Tibial artery (tissue), 4 donors: ENCODE data around the gene PPP1R13L.
A peak's percentile ranks its signal among the peaks of the same experiment; 100 is the strongest.
"Not testable (repeated sequence)": the region's sequence is repeated elsewhere in the genome, so short reads cannot be mapped to it uniquely, and the experiment has no call there.

Experiments
- DNase-seq, 2 donors: peaks; one replicate each; pipeline ENCODE4 v3.0.0-alpha.2; 2019
- H3K27ac ChIP-seq, 2 donors: fragments of 200-600 bp; sonication (generic) in 1 of 2; 1 replicate in 1 of 2; 2 replicates in 1 of 2; pipeline ENCODE4 v1.5.1; 2018 to 2019; ENCODE audit warnings: mild to moderate bottlenecking in 1 of 2
- H3K27me3 ChIP-seq, 2 donors: fragments of 200-600 bp; sonication (generic) in 1 of 2; one replicate each; pipeline versions ENCODE4 v1.5.1 to v1.6.0; 2016 to 2019
- H3K36me3 ChIP-seq, 3 donors: fragments of 200-600 bp; sonication (generic) in 2 of 3; one replicate each; pipeline ENCODE4 v1.5.1; 2016 to 2019; ENCODE audit warnings: mild to moderate bottlenecking in 2 of 3
- H3K4me1 ChIP-seq, 4 donors: fragments of 200-600 bp; sonication (generic) in 2 of 4; 1 replicate in 3 of 4; 2 replicates in 1 of 4; pipeline ENCODE4 v1.5.1; 2016 to 2019
- H3K4me3 ChIP-seq, 2 donors: fragments of 200-600 bp; sonication (generic) in 1 of 2; 1 replicate in 1 of 2; 2 replicates in 1 of 2; pipeline ENCODE4 v1.5.1; 2018 to 2019; ENCODE audit warnings: mild to moderate bottlenecking in 2 of 2
- H3K9me3 ChIP-seq, 3 donors: fragments of 200-600 bp; sonication (generic) in 1 of 3; one replicate each; pipeline ENCODE4 v1.5.1; 2016 to 2019
- CTCF ChIP-seq, 2 experiments: fragments of 200-600 bp in 1 of 2; fragments of 450-650 bp in 1 of 2; IDR thresholded peaks; one replicate each; pipeline ENCODE4 v1.5.1; 2017 to 2019; ENCODE audit warnings: antibody characterized with exemption in 2 of 2, mild to moderate bottlenecking in 1 of 2, moderate library complexity in 1 of 2
- intact Hi-C: fragments of 100-400 bp; cut with DNase I; formaldehyde crosslinking; loops from one replicate; pipeline ENCODE4 v1.15.0; 2023; ENCODE audit warnings: low total_unique reads

Gene PPP1R13L

GRCh38 chr19:45408830-45409556, 4.1 kb upstream of the PPP1R13L start:
- Histone ChIP-seq H3K4me1 (peaks cover 0 to 26% (median 17%) of the 10 kb centered on the region in 4 donors), H3K4me3 (no peak overlapping the region), H3K27me3 (no peaks in the 10 kb centered on the region), H3K27ac (no peak overlapping the region), H3K36me3 (peaks cover 11 to 32% (median 14%) of the 10 kb centered on the region in 3 donors), H3K9me3 (no peaks in the 10 kb centered on the region)
- no peak for TF ChIP-seq CTCF (IDR thresholded peaks at IDR 0.05)
- intact Hi-C loops, result no loop called here
- DNase-seq, result no peak

- no peak for DNase-seq
- TF ChIP-seq CTCF (IDR thresholded peaks at IDR 0.05), result no peak
- no peaks in the 10 kb centered on the region for H3K27me3 ChIP-seq
- H3K36me3 ChIP-seq, result peaks cover 2 to 23% (median 5%) of the 10 kb centered on the region in 3 donors
- H3K4me3 ChIP-seq, result no peak overlapping the region
- H3K9me3 ChIP-seq, result no peaks in the 10 kb centered on the region
- intact Hi-C loops, result no loop called here
- no peak overlapping the region for H3K27ac ChIP-seq
- H3K4me1 ChIP-seq, result peaks cover 0 to 35% (median 25%) of the 10 kb centered on the region in 4 donors
These were observed 3.3 kb upstream of the PPP1R13L start for GRCh38 chr19:45408121-45408520.

- not testable (repeated sequence) for H3K4me3 ChIP-seq
These were observed 2.7 kb upstream of the PPP1R13L start for GRCh38 chr19:45407585-45407984.

GRCh38 chr19:45407091-45407375, 2.2 kb upstream of the PPP1R13L start:
- DNase-seq, result no peak
- no peak for TF ChIP-seq CTCF (IDR thresholded peaks at IDR 0.05)
- peaks cover 0 to 45% (median 34%) of the 10 kb centered on the region in 4 donors for H3K4me1 ChIP-seq
- peak overlapping the region in 1 of 2 donors; percentile 89 for H3K27ac ChIP-seq
- no peaks in the 10 kb centered on the region for H3K9me3 ChIP-seq
- H3K4me3 ChIP-seq, result peak overlapping the region; percentile 59 to 64
- intact Hi-C loops, result no loop called here
- no peaks in the 10 kb centered on the region for H3K27me3 ChIP-seq
- peaks cover 0 to 12% (median 0%) of the 10 kb centered on the region in 3 donors for H3K36me3 ChIP-seq

More at GRCh38 chr19:45407585-45407984, 2.7 kb upstream of the PPP1R13L start:
- intact Hi-C loops, DNase-seq, H3K9me3 ChIP-seq, H3K27me3 ChIP-seq, H3K27ac ChIP-seq: not testable (repeated sequence)
- Histone ChIP-seq H3K36me3 (peaks cover 0 to 18% (median 0%) of the 10 kb centered on the region in 3 donors), H3K4me1 (peaks cover 0 to 40% (median 29%) of the 10 kb centered on the region in 4 donors)

- Histone ChIP-seq H3K36me3 (peaks cover 0 to 10% (median 0%) of the 10 kb centered on the region in 3 donors), H3K27me3 (no peaks in the 10 kb centered on the region), H3K4me1 (peaks cover 0 to 47% (median 34%) of the 10 kb centered on the region in 4 donors), H3K9me3 (no peaks in the 10 kb centered on the region), H3K4me3 (peak within 1 kb of the TSS; percentile 59 to 64), H3K27ac (peak within 1 kb of the TSS; percentile 85 to 89)
- TF ChIP-seq CTCF (IDR thresholded peaks at IDR 0.05), result peak in 1 of 2 experiments; percentile 31
- intact Hi-C loops, result no loop called here
- DNase-seq, result peak; percentile 73 to 87
These were observed 1.6 kb upstream of the PPP1R13L start, which contains the start of gene POLR1G for GRCh38 chr19:45406226-45407090. POLR1G (plus strand) TSS chr19:45406644; CDS start chr19:45406697, 53 bp downstream.
